ENCODE measurements around the gene SERPINB6.
A peak's percentile ranks its signal among the peaks of the same experiment; 100 is the strongest.
"Not testable (repeated sequence)": the region's sequence is repeated elsewhere in the genome, so short reads cannot be mapped to it uniquely, and the experiment has no call there.

The SERPINB6 gene

DNA sequence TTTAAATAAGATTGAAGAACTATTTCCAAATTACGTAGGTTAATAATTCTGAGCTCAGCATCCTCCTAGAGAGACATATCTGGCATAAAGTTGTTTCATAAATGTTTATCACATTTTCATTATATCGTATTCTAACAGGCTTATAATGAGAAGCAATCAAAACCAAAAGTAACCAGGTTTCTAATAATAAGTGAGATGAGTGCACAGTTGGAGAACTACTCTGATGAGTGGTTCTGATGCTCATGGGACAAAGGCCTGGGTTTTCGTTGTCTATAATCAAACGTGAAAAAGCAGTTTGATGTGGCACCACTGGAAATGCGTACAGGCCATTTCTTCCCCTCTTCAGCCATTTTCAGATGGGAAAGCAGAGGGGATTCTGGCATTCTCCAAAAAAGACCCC is 4.7 kb upstream of the SERPINB6 start:
- DNase-seq: no peak

DNA sequence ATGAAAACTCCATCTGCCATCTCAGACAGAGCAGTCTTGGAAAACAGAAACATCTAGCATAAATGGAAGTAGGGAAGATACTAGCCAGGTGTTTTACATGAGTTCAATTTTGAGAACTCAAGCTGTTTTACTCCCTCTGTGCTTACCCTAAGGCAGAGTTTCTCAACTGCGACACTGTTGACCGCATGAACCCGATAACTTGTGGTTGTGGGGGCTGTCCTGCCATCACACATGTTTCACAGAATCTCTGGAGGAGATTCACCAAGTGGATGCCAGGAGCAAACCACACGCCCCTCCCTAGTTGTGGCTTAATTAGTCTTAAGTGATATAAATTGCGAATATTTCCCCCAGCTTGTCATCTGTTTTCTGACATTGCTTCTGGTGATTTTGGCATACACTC is 2.3 kb upstream of the SERPINB6 start:
- no peak for DNase-seq

DNA sequence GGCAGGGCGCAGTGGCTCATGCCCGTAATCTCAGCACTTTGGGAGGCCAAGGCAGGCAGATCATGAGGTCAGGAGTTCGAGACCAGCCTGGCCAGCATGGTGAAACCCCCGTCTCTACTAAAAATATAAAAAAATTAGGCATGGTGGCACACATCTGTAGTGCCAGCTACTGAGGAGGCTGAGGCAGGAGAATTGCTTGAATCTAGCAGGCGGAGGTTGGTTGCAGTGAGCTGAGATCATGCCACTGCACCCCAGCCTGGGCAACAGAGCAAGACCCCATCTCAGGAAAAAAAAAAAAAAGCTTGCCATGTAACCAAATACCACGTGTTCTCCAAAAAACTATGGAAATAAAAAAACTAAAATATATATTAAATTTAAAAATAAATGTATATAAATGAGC is 1.8 kb upstream of the SERPINB6 start:
- DNase-seq: not testable (repeated sequence)

DNA sequence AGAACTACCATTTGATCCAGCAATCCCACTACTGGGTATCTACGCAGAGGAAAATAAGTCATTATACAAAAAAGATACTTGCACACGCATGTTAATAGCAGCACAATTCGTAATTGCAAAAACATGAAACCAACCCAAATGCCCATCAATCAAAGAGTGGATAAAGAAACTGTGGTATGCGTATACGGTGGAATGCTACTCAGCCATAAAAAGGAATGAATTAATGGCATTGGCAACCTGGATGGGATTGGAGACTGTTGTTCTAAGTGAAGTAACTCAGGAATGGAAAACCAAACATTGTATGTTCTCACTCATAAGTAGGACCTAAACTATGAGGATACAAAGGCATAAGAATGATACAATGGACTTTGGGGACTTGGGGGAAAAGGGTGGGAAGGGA is 1.3 kb upstream of the SERPINB6 start:
- DNase-seq: not testable (repeated sequence)

DNA sequence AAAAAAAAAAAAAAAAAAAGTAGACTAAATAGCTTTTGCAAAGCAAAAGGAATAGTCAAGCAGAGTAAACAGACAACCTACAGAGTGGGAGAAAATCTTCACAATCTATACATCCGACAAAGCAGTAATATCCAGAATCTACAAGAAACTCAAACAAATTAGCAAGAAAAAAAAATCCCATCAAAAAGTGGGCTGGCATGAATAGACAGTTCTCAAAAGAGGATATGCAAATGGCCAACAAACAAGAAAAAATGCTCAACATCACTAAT is 786 bp upstream of the SERPINB6 start:
- not testable (repeated sequence) for DNase-seq

DNA sequence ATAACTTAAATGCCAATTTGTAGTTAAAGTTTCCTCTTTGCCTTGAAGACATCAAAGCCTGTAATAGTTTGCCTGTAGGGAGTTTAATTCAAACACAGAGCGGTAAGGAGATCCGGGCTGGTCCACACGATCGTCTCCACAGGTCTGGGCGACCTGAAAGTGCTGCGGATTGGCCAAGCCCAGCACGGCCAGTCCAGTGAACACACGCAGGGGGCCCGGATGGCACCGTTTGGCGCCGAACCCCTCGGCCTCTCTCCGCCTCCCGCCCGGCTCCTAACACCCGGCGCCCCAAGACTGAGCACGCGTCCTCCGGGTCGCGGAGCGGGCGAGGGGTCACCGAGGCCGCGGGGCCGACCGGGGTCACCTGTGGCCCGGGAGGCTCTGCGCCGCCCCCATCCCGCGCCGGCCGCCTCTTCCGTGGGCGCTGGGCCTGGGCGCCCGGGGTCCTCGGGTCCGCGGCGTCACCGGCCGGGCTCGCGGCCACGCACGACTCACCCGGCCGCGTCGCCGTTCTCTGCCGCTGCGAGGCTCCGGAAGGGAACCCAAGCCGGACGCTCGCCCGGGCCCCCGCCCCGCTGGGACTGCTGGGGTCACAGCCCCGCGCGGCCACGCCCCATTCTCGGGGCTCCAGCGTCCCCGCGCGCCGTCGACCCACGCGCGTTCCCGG is 481 bp downstream of the SERPINB6 start:
- DNase-seq: peak; percentile 61

DNA sequence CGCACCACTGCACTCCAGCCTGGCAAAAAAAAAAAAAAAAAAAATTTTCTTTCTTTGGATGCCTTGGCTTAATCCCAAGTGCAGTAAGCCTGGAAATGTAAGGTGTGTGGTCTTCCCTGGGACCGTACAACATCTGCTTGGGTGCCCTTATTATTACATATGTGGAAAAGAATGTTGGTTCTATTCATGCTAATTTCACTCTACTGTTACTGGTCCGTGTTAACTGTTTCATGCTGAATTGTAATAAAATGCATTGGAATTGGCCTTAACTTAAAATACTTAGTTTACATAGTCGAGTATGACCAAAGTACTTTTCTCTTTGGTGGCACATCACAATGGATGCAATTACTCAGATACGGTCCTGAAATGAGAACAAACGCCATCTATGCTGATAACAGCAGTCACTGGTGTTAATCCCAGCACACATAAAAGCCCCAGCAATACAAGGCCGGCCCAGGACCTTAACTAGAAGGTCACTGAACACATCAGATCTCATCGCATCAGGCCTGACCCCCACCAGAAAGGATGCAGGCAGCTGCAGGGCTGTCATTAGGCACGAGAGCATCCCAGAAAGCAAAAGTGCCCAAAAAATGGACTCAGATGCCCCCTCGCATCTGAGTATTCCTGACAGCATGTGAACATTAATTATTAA is 1.2 kb downstream of the SERPINB6 start:
- no peak for DNase-seq

DNA sequence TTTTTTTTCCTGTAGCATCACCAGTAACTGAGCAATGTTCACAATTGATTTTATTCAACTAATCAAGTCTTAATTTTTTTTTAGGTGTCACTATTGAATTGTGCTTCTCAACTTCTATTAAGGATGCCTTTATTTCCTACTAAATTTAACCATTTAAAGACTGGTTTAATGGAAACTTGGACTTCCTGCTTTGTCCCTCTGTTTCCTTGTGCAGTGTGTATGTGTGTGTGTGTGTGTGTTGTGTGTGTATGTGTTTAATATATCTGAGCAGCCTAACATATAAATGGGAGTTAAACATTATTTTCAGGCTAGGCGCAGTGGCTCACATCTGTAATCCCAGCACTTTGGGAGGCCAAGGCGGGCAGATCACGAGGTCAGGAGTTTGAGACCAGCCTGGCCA is 1.8 kb downstream of the SERPINB6 start:
- DNase-seq: no peak

DNA sequence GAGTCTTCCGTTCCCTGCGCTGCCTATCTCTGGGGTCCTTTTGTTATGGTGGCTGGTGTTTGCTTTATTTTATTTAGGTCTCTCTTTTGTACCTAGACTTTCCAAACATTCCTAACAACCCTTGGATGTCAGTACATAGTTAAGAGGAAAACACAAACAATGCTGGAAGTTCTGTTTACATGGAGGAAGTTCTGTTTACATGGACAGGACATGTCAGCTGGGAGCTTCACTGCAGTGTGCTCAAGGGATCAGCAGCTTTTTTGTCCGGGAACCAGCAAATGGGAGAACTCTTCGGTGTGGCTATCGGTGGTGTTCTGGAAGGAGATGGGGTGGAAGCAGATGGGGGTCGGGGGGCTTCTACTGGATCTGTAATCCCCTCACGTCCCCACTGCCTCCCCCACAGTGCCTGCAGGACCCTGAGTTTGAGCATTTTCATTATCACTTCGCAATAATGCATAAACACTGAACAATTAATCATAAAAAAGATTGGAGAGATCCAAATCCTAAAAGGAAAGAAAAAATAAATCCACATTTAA is 2.7 kb downstream of the SERPINB6 start:
- DNase-seq: no peak

DNA sequence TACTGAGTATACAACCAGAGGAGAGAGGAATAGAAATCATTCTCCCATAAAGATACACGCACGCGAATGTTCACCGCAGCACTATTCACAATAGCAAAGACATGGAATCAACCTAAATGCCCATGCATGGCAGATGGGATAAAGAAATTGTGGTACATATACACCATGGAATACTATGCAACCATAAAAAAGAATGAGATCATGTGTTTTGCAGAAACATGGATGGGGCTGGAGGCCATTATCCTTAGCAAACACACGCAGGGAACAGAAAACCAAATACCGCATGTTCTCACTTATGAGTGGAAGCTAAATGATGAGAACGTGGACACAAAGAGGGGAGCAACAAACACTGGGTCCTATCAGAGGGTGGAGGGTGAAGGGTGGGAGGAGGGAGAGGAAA is 3.4 kb downstream of the SERPINB6 start:
- no peak for DNase-seq

DNA sequence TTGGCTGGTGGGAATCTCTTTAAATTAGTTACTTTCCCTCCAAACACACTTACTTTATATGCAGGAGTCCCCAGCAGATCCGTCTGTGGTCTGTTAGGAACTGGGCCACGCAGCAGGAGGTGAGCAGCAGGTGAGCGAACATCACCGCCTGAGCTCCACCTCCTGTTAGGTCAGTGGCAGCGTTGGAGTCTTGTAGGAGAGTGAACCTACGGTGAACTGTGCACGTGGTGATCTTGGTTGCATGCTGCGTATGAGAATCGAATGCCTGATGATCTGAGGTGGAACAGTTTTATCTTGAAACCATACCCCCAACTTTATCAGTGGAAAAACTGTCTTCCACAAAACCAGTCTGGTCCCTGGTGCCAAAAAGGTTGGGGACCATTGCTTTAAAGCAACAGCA is 5.0 kb downstream of the SERPINB6 start:
- DNase-seq: no peak

DNA sequence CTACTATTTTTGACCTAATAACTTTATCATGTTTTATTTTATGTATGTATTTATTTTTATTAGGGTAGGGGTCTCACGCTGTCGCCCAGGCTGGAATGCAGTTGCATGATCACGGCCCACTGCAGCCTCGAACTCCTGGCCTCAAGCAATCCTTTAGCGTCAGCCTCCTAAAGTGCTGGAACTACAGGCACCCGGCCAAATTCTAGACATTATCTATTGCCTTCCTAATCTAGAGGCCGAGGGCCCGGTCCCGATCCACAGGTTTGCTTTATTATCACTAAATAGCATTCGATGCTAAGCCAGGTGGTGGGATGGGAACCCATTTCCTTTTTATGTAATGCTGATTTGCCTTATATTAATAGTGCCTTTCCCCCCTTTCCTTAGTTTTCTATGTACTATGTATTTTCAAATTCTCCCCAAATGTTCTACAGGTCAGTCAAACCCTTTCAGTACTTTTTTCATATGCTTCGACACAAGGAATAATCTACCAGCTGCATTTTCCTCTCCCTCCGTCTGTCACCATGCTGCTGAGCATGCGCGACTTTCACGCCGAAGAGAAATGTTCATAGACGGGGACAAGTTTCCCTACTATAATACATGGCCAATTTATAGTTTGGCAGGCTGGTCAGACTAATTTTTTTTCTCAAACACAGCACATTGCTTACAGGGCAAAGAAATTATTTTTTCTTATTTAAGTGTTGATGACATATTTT is 6.4 kb downstream of the SERPINB6 start:
- DNase-seq: no peak

DNA sequence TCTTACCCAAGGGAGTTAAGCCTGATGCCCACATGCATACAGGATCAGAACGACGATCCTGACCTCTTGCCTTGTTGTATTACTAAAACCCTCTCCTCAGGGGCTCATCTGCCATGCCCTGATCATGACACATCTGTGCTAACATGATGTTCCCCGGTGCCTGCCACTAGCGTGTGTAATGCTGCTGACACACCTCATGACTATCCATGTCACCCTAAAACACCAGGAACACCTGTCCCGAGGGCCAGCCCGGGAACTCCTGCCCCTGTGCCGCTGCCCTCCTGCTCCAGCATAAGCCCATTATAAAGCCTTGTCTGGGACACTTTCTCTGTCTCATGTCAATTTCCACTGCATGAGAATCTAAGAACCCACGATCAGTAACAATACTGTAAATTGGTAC is 7.6 kb downstream of the SERPINB6 start:
- no peak for DNase-seq

DNA sequence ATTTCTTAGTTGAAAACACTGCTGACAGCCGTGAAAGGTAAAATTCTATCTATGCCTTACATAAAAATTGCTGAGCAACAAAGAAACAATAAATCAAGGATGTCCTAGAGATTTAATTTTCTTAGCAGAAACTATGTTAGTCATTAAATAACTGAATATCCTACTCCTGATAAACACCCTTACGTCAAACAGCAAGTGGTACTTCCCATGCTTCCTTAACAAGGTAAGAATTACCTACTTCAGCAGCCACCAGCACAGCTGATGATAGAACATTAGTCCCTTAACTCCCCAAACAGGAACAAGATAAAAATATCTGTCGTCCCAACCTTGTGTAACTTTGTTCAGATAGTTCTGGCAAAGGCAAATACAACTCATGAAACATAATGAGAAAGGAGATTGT is 8.7 kb downstream of the SERPINB6 start:
- no peak for DNase-seq

DNA sequence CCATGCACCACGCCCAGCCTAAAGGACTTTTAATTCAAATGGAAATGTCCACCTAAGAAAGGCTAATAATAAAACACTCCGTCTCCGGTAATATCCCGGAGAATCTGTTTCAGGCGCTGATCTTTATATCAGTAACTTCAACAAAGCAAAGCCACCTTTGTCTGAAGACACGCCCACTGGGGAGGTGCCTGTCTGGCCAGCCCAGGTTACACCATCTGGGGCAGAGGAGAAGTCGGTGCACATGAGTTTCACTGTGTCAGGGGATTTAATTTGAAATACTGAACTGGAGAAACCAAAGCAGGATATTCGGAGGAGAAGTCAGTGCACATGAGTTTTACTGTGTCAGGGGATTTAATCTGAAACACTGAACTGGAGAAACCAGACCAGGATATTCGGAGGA is 9.4 kb downstream of the SERPINB6 start:
- DNase-seq: no peak

DNA sequence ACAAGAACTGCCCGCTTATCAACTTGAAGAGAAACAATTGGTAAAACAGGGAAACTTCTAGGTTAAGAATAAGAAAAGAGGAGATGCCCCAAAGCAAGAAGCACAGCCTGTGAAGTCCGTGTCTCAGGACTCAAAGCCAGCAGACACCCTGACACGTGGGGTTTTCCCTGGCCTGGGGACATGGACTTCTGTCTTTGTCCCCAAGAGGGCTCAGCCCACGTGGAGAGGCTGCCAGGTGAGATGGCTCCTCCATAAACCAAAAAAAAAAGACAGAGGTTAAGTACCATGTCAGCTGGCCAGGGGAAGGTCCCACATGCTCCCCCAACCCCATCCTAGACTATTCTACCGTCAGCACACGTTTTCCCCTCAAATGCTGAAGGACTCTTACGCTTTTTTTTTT is 9.9 kb downstream of the SERPINB6 start:
- DNase-seq: no peak

DNA sequence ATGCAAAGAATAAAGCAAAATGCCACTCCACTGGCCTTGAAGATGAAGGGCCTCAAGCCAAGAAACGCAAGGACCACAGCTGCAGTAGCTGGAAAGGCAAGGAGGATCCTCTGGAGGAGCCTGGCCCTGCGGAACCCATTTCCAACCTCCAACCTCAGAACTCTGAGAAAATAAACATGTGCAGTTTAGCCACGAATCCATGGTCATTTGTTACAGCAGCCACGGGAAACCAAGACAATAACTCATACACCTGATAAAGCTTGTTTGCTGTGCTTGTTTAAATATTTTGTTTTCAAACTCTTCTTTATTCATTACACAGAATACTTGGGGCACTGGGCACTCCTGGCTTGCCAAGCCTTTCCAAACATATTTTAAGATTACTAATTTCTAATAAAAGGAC is 10.4 kb downstream of the SERPINB6 start:
- no peak for DNase-seq

DNA sequence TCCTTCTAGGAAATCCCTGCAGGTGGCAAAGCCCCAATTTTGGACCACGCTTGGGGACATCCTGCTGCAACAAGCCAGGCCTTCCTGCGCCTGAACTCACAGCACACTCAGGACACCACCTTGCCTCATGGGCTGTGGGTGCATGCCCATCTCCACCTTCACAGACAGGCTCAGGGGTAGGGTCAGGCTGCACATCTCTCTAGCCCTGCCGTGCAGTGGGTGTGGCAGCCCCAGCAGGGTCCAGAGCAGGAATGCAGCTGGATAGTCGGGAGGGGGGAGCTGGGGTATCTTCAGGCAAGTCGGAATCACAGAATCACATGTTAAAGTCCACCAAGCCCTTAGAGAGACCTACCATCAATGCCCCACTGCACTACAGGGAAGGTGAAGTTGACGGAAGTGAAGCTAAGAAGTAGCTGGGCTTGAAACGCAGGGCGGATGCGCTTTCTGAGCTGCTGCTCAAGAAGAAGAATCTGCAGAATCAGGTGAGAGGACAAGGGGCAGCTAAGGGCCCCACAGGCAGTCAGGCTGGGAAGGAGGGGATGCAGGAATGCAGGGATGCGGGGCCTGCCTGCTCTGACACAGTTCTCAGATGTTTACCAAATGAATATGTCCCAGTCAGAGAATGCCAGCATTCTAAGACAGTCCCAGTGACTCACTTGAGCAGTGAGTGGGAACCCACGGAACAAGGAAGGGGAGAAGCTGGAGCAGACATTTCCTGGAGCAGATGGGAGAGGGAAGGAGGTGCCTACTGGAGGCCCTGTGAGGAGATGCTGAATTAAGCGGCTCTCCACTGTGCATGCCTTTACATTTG is 11.3 kb downstream of the SERPINB6 start:
- DNase-seq: peak; percentile 51

DNA sequence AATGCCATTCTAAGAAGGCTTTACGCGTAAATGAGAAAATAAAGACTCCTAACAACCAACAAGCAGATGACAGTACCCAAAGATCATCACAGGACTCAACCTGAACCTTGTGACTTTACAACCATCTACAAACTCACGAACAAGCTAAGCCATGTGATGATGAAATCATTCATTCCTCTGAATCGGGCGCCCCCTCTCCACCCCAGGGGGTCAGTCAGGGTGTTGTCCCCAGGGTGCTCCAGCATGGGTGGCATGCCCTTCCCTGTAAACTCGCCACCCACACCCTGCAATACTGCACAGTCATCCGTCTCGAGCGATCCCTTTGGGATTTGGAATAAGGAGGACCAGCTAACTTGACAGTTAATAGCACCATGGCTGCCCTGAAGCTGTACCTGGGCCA is 12.6 kb downstream of the SERPINB6 start:
- no peak for DNase-seq

DNA sequence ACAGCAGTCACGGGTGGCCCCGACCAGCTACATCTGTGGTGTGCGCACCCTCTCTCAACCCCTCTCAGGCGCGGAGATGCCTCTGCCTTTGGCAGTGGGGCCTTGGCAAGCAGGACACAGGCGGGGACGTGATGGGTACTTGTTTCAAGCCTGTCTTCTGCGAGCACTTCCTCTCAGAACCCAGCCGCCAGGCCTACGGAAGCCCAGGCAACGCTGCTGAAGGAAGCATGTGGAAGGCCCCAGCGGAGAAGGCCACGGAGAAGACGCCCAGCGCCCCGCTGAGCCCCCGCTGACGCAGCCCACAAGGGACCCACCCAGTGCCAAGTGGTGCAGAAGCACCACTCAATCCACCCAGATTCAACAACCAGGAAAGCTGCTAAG is 13.0 kb downstream of the SERPINB6 start:
- DNase-seq: no peak

DNA sequence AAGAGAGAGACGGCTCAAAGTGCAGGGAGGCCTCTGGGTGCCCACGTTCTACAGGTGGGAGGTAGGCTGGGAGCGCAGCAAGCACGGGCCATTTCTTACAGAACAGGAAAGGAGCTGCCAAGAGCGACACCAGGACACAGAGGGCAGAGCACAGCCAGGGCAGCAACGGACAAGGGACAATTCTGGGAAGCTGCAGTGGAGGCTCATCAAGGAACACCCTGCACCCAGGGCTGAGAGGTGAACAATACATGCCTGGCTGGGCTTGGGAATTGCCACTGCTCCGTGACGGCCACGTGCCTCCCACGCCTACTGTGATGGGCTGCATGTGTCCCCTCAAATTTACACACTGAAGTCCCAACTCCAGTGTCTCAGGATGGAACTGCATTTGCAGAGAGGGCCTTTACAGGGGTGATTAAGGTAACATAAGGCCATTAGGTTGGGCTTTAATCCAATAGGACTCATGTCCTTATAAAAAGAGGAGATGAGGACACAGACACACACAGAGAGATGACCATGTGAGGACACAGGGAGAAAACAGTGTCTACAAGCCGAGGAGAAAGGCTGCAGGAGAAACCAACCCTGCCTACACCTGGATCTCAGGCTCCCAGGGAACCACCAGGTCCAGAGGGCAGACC is 13.6 kb downstream of the SERPINB6 start:
- no peak for DNase-seq

DNA sequence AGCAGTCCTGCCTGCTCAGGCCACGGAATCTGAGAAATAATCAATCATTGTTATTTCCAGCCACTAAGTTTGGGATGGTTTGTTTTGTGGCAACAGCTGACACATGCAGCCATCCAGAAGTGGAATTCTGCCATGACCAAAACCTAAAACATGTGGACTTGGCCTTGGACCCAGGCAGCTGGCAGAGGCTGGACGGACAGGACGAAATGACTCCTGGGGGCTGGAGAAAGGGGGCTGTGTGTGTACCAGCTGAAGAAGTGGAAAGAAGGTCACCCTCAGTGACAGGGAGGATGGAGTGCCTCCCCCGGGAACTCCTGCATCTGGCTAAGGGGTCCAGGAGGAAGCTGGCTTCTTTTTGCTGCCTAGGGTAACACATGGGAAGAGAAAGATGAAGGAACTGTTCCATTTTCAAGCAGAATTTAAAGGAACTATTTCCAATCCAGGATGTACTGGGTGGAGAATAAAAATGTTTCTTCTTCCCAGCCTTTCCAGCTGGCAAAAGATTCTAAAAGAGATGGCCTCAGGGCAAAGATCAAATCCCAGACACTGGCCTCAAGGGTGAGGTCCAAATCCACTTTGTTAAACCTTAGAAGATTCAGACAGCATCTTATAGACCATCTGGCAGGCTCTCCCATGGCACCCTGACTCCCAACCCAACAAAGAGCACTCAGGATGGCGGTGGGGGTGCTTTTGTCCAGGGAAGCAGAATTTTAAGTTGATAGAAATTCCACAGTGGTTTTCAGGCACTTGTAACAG is 14.3 kb downstream of the SERPINB6 start:
- no peak for DNase-seq

Data from NCI-H226 (cell line).